Osteocyte (in vitro differentiated cells): ENCODE measurements around the gene NRXN3. TPM values are rescaled to one million over a fixed set of nuclear protein-coding genes. Genes with fewer than 3 reads are reported as not detected.

Experiments
- DNase-seq: peaks from one replicate; pipeline ENCODE4 v3.0.0; 2021; ENCODE audit warnings: mixed read lengths; ENCODE audit not compliant: unreplicated experiment; ENCODE audit errors: extremely low spot score
- H3K27ac Mint-ChIP-seq: one replicate; pipeline ENCODE4 v1.8.0; 2021; ENCODE audit warnings: mild to moderate bottlenecking, mixed read lengths; ENCODE audit not compliant: unreplicated experiment
- H3K27me3 Mint-ChIP-seq: one replicate; pipeline ENCODE4 v1.8.0; 2021; ENCODE audit warnings: mixed read lengths; ENCODE audit not compliant: unreplicated experiment
- H3K36me3 Mint-ChIP-seq: one replicate; pipeline ENCODE4 v1.8.0; 2021; ENCODE audit warnings: mixed read lengths; ENCODE audit not compliant: unreplicated experiment
- H3K4me1 Mint-ChIP-seq: one replicate; pipeline ENCODE4 v1.8.0; 2021; ENCODE audit warnings: mixed read lengths; ENCODE audit not compliant: unreplicated experiment
- H3K4me3 Mint-ChIP-seq: one replicate; pipeline ENCODE4 v1.8.0; 2021; ENCODE audit warnings: mild to moderate bottlenecking, moderate library complexity, mixed read lengths; ENCODE audit not compliant: unreplicated experiment
- H3K9me3 Mint-ChIP-seq: one replicate; pipeline ENCODE4 v1.8.0; 2021; ENCODE audit warnings: mixed read lengths; ENCODE audit not compliant: unreplicated experiment
- total RNA-seq: library from RNA; stranded (reverse); gene quantifications from 2 replicates; pipeline ENCODE4 v1.2.1, GENCODE V29; 2021
- TF ChIP-seq, protein P1 (sequence below): fragments of 200-600 bp; sonication (generic); IDR thresholded peaks from 2 replicates; pipeline ENCODE4 v1.5.0; 2021; ENCODE audit warnings: antibody characterized with exemption, mild to moderate bottlenecking, moderate library complexity

NRXN3 gene
- total RNA-seq, 1 donor from 2014 or later, result 26.5 TPM

- TF ChIP-seq, protein P1, sequence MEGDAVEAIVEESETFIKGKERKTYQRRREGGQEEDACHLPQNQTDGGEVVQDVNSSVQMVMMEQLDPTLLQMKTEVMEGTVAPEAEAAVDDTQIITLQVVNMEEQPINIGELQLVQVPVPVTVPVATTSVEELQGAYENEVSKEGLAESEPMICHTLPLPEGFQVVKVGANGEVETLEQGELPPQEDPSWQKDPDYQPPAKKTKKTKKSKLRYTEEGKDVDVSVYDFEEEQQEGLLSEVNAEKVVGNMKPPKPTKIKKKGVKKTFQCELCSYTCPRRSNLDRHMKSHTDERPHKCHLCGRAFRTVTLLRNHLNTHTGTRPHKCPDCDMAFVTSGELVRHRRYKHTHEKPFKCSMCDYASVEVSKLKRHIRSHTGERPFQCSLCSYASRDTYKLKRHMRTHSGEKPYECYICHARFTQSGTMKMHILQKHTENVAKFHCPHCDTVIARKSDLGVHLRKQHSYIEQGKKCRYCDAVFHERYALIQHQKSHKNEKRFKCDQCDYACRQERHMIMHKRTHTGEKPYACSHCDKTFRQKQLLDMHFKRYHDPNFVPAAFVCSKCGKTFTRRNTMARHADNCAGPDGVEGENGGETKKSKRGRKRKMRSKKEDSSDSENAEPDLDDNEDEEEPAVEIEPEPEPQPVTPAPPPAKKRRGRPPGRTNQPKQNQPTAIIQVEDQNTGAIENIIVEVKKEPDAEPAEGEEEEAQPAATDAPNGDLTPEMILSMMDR, result no peak
- DNase-seq, result no peak
- H3K4me1 Mint-ChIP-seq, result no peaks in the 10 kb centered on the region
Measured at GRCh38 chr14:79027138-79027537, 857.0 kb downstream of the NRXN3 start.

GRCh38 chr14:79028281-79028680 lies 858.1 kb downstream of the NRXN3 start:
- no peak for DNase-seq
- H3K4me1 Mint-ChIP-seq, result no peaks in the 10 kb centered on the region
- TF ChIP-seq, protein P1, result no peak

More at GRCh38 chr14:79027138-79027537, 857.0 kb downstream of the NRXN3 start:
- Mint-ChIP-seq H3K36me3 (no peaks in the 10 kb centered on the region), H3K27ac (no peak overlapping the region), H3K9me3 (peaks cover 16% of the 10 kb centered on the region), H3K4me3 (no peak overlapping the region), H3K27me3 (peaks cover 16% of the 10 kb centered on the region)

DNA sequence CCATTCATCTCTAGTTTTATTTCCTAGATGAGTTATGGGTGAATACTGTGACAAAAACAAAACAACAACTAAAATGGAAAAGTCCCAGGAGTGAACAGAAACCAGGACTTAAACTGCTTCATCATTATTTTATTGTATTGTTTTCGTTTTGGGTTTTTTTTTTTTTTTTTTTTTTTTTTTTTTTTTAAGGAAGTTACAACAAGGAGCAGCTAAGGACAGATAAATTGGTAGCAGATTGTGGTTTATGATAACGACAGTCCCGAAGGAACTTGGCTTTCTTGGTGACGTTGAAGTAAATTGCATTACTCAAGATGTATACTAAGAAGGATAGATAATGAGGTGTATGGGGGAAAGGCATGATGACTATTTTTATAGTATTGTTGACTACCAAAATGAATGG lies 866.3 kb downstream of the NRXN3 start:
- Mint-ChIP-seq H3K27me3 (peaks cover 42% of the 10 kb centered on the region), H3K27ac (no peak overlapping the region), H3K36me3 (no peaks in the 10 kb centered on the region), H3K4me1 (no peaks in the 10 kb centered on the region), H3K9me3 (peaks cover 11% of the 10 kb centered on the region), H3K4me3 (no peak overlapping the region)
- TF ChIP-seq, protein P1, result no peak
- DNase-seq, result no peak

More at GRCh38 chr14:79028281-79028680, 858.1 kb downstream of the NRXN3 start:
- H3K27ac Mint-ChIP-seq, result no peak overlapping the region
- H3K36me3 Mint-ChIP-seq, result no peaks in the 10 kb centered on the region
- H3K9me3 Mint-ChIP-seq, result peaks cover 16% of the 10 kb centered on the region
- H3K27me3 Mint-ChIP-seq, result peaks cover 27% of the 10 kb centered on the region
- H3K4me3 Mint-ChIP-seq, result no peak overlapping the region

GRCh38 chr14:79037106-79037505 lies 866.9 kb downstream of the NRXN3 start:
- no peak for DNase-seq
- TF ChIP-seq, protein P1, result no peak
- no peaks in the 10 kb centered on the region for H3K36me3 Mint-ChIP-seq
- H3K27me3 Mint-ChIP-seq, result peaks cover 37% of the 10 kb centered on the region
- no peaks in the 10 kb centered on the region for H3K4me1 Mint-ChIP-seq
- H3K9me3 Mint-ChIP-seq, result peaks cover 11% of the 10 kb centered on the region
- H3K4me3 Mint-ChIP-seq, result no peak overlapping the region
- H3K27ac Mint-ChIP-seq, result no peak overlapping the region

- DNase-seq, result no peak
- TF ChIP-seq, protein P1, result no peak
- Mint-ChIP-seq H3K9me3 (peaks cover 11% of the 10 kb centered on the region), H3K27me3 (peaks cover 33% of the 10 kb centered on the region), H3K4me1 (no peaks in the 10 kb centered on the region), H3K4me3 (no peak overlapping the region), H3K36me3 (no peaks in the 10 kb centered on the region), H3K27ac (no peak overlapping the region)
Measured at GRCh38 chr14:79037593-79037992, 867.4 kb downstream of the NRXN3 start.
